Hepatocyte (in vitro differentiated cells): ENCODE data around the gene TMC6.

ENCODE experiments used
- CTCF ChIP-seq: fragments of 200-600 bp; sonication (generic); IDR thresholded peaks from 2 replicates; pipeline ENCODE4 v1.5.1; 2016; ENCODE audit warnings: antibody characterized with exemption, mild to moderate bottlenecking; ENCODE audit not compliant: poor library complexity
- EZH2 ChIP-seq: fragments of 200-600 bp; sonication (generic); IDR thresholded peaks from 2 replicates; pipeline ENCODE4 v1.6.1; 2016; ENCODE audit warnings: antibody characterized with exemption, mild to moderate bottlenecking, borderline replicate concordance

- TF ChIP-seq CTCF (no peak), EZH2 (no peak)
These were observed at the start of gene TMC6 for GRCh38 chr17:78128551-78129350.
